HCT116 (cell line): ENCODE data around the gene C10orf105. TPM values are rescaled to one million over a fixed set of nuclear protein-coding genes. Genes with fewer than 3 reads are reported as not detected.

ENCODE experiments used
- ATAC-seq: fragments of 200-7000 bp; cut with Tn5 transposase; 2 replicates; pipeline ENCODE4 v1.9.1; 2020; ENCODE audit warnings: mild to moderate bottlenecking, moderate library complexity
- BruUV-seq: library from RNA; stranded (reverse); fragments of 400-500 nt; replicated peaks from 2 replicates; lab custom pipeline; 2021; lab: Mats Ljungman, UMichigan
- CTCF ChIA-PET: fragments of 300-600 bp; sonication (Branson Sonifier 250); formaldehyde crosslinking; loops from one replicate; lab custom pipeline; 2021; ENCODE audit warnings: antibody characterized with exemption; lab: Charles Lee
- POLR2A ChIA-PET: fragments of 300-600, 350-600 bp; sonication (Branson Sonifier 250); formaldehyde crosslinking; loops from one replicate; lab custom pipeline; 2021; ENCODE audit warnings: antibody characterized with exemption; lab: Charles Lee
- RAD21 ChIA-PET, 2 experiments: fragments of 300-600 bp; sonication (Branson Sonifier 250); formaldehyde crosslinking; loops; one replicate each; lab custom pipeline; 2023; ENCODE audit warnings: low total read pairs in 2 of 2; ENCODE audit not compliant: uncharacterized antibody in 2 of 2, unreplicated experiment in 2 of 2, low non-redundant PET in 1 of 2; lab: Charles Lee
- DNase-seq: peaks from one replicate; pipeline ENCODE4 v3.0.0-alpha.2; 2010; ENCODE audit warnings: low read depth, low spot score
- H2AFZ ChIP-seq: fragments of 200-600 bp; shearing (Covaris generic), sonication (generic); 2 replicates; pipeline ENCODE4 v1.6.1; 2017; ENCODE audit warnings: low read depth, mixed run types, mixed read lengths, antibody characterized with exemption, low read length; ENCODE audit not compliant: poor library complexity, severe bottlenecking
- H3K27ac ChIP-seq: 2 replicates; pipeline ENCODE4 v1.5.1; 2012; ENCODE audit warnings: low read depth, low read length
- H3K27me3 ChIP-seq: fragments of 200-600 bp; sonication (generic); 2 replicates; pipeline ENCODE4 v1.6.1; 2016; ENCODE audit warnings: mixed run types, low read length, mixed read lengths; ENCODE audit not compliant: insufficient read depth
- H3K36me3 ChIP-seq, 2 experiments: fragments of 200-500 bp in 1 of 2; fragments of 200-600 bp in 1 of 2; sonication (Bioruptor generic) in 1 of 2; sonication (generic) in 1 of 2; 2 replicates each; pipeline versions ENCODE4 v1.5.1 to v1.6.1; 2014 to 2016; ENCODE audit warnings: low read length in 2 of 2, inconsistent platforms in 1 of 2, mixed read lengths in 1 of 2, mixed run types in 1 of 2; ENCODE audit not compliant: insufficient read depth in 2 of 2, control insufficient read depth in 1 of 2
- H3K4me1 ChIP-seq, 2 experiments: fragments of 200-600 bp in 1 of 2; sonication (generic) in 1 of 2; 2 replicates each; pipeline versions ENCODE4 v1.5.1 to v1.6.1; 2012 to 2017; ENCODE audit warnings: low read length in 2 of 2, inconsistent platforms in 1 of 2, mild to moderate bottlenecking in 1 of 2, mixed read lengths in 1 of 2, mixed run types in 1 of 2, moderate library complexity in 1 of 2; ENCODE audit not compliant: insufficient read depth in 2 of 2, control insufficient read depth in 1 of 2
- H3K4me2 ChIP-seq: fragments of 200-600 bp; sonication (generic); 2 replicates; pipeline ENCODE4 v1.6.1; 2017; ENCODE audit warnings: mixed run types, low read length, mixed read lengths
- H3K4me3 ChIP-seq, 2 experiments: fragments of 200-600 bp in 1 of 2; sonication (generic) in 1 of 2; replicated peaks in 1 of 2; 2 replicates each; pipeline ENCODE4 v1.5.1; 2011 to 2016; ENCODE audit warnings: low read length in 2 of 2, control low read depth in 1 of 2, low read depth in 1 of 2, mild to moderate bottlenecking in 1 of 2, mixed read lengths in 1 of 2, mixed run types in 1 of 2
- H3K79me2 ChIP-seq: fragments of 200-600 bp; sonication (generic); 2 replicates; pipeline ENCODE4 v1.6.1; 2017; ENCODE audit warnings: mild to moderate bottlenecking, mixed run types, low read length, moderate library complexity, mixed read lengths; ENCODE audit not compliant: insufficient read depth
- H3K9ac ChIP-seq: fragments of 200-600 bp; sonication (generic); 2 replicates; pipeline ENCODE4 v1.6.1; 2016; ENCODE audit warnings: low read length, mixed read lengths
- H3K9me2 ChIP-seq: fragments of 200-600 bp; sonication (generic), shearing (Covaris generic); 2 replicates; pipeline ENCODE4 v1.6.1; 2017; ENCODE audit warnings: mixed run types, mild to moderate bottlenecking, moderate library complexity; ENCODE audit not compliant: insufficient read depth
- H3K9me3 ChIP-seq, 2 experiments: fragments of 200-500 bp in 1 of 2; fragments of 200-600 bp in 1 of 2; sonication (Bioruptor generic) in 1 of 2; sonication (generic) in 1 of 2; 2 replicates each; pipeline ENCODE4 v1.6.1; 2014 to 2017; ENCODE audit warnings: low read length in 2 of 2, mixed read lengths in 2 of 2, inconsistent platforms in 1 of 2, low read depth in 1 of 2, mild to moderate bottlenecking in 1 of 2, mixed run types in 1 of 2, moderate library complexity in 1 of 2; ENCODE audit not compliant: control insufficient read depth in 1 of 2, insufficient read depth in 1 of 2
- H4K20me1 ChIP-seq: fragments of 200-600 bp; sonication (generic), shearing (Covaris generic); 2 replicates; pipeline ENCODE4 v1.6.1; 2017; ENCODE audit warnings: mixed run types, mild to moderate bottlenecking, moderate library complexity; ENCODE audit not compliant: insufficient read depth
- CBX3 ChIP-seq: IDR thresholded peaks from 2 replicates; pipeline ENCODE4 v1.6.1; 2012; ENCODE audit warnings: low read depth
- CEBPB ChIP-seq: IDR thresholded peaks from 2 replicates; pipeline ENCODE4 v1.6.1; 2012; ENCODE audit warnings: low read depth
- CTCF ChIP-seq, 3 experiments: fragments of 200-600 bp in 1 of 3; sonication (generic) in 1 of 3; IDR thresholded peaks in 2 of 3; conservative IDR thresholded peaks in 1 of 3; 2 replicates each; pipeline ENCODE4 v1.5.1; 2012 to 2017; ENCODE audit warnings: low read depth in 2 of 3, low read length in 2 of 3, antibody characterized with exemption in 1 of 3, borderline replicate concordance in 1 of 3, control low read depth in 1 of 3, mild to moderate bottlenecking in 1 of 3, mixed read lengths in 1 of 3, mixed run types in 1 of 3, moderate library complexity in 1 of 3; ENCODE audit not compliant: insufficient read depth in 1 of 3
- EGR1 ChIP-seq: IDR thresholded peaks from 2 replicates; pipeline ENCODE4 v1.6.1; 2012; ENCODE audit warnings: low read depth
- EZH2 ChIP-seq: fragments of 200-600 bp; sonication (generic); IDR thresholded peaks from 2 replicates; pipeline ENCODE4 v1.6.1; 2017; ENCODE audit warnings: antibody characterized with exemption, mixed run types
- FOSL1 ChIP-seq: IDR thresholded peaks from 2 replicates; pipeline ENCODE4 v1.6.1; 2012; ENCODE audit warnings: low read depth
- RAD21 ChIP-seq: IDR thresholded peaks from 2 replicates; pipeline ENCODE4 v1.6.1; 2012; ENCODE audit warnings: low read depth, mild to moderate bottlenecking
- SP1 ChIP-seq: IDR thresholded peaks from 2 replicates; pipeline ENCODE4 v1.6.1; 2012; ENCODE audit warnings: low read depth
- TCF7L2 ChIP-seq: IDR thresholded peaks from 2 replicates; pipeline ENCODE4 v1.7.0; 2011; ENCODE audit warnings: borderline replicate concordance, inconsistent platforms; ENCODE audit not compliant: insufficient read depth, insufficient read length; ENCODE audit errors: extremely low read depth
- YY1 ChIP-seq: IDR thresholded peaks from 2 replicates; pipeline ENCODE4 v1.6.1; 2011; ENCODE audit warnings: low read length, low read depth, moderate library complexity, mild to moderate bottlenecking; ENCODE audit not compliant: insufficient replicate concordance; ENCODE audit errors: extremely low read depth
- ZFX ChIP-seq: fragments of 450-650 bp; IDR thresholded peaks from 2 replicates; pipeline ENCODE4 v1.6.1; 2017
- intact Hi-C: fragments of 100-400 bp; cut with micrococcal nuclease; formaldehyde crosslinking; loops from 2 replicates; pipeline ENCODE4 v1.10.0; 2022
- total RNA-seq: library from RNA; stranded (reverse); gene quantifications from one replicate; pipeline ENCODE4 v1.2.1, GENCODE V29; 2021; ENCODE audit not compliant: unreplicated experiment
- TF ChIP-seq, protein P1 (sequence below): IDR thresholded peaks from 2 replicates; pipeline ENCODE4 v1.6.1; 2012; ENCODE audit warnings: low read depth
- TF ChIP-seq, protein P2 (sequence below): IDR thresholded peaks from 2 replicates; pipeline ENCODE4 v1.6.1; 2011; ENCODE audit warnings: mild to moderate bottlenecking, low read length, moderate library complexity; ENCODE audit not compliant: insufficient replicate concordance; ENCODE audit errors: extremely low read depth

The C10orf105 gene
- total RNA-seq, 1 experiment from 2014 or later: not detected

GRCh38 chr10:71712170-71712569 is 7.4 kb downstream of the C10orf105 start:
- POLR2A ChIA-PET: no interaction called here
- Histone ChIP-seq H3K27me3 (no peaks in the 10 kb centered on the region), H3K9me2 (no peaks in the 10 kb centered on the region), H2AFZ (no peak overlapping the region), H3K36me3 (no peaks in the 10 kb centered on the region), H3K27ac (no peak overlapping the region), H3K9me3 (no peaks in the 10 kb centered on the region), H3K4me1 (peaks cover 0 to 14% of the 10 kb centered on the region in 2 experiments; a peak in 2 of 4 replicates), H3K4me3 (no peak overlapping the region), H3K9ac (no peak overlapping the region), H3K79me2 (no peaks in the 10 kb centered on the region), H3K4me2 (no peak overlapping the region), H4K20me1 (no peaks in the 10 kb centered on the region)
- intact Hi-C loops: no loop called here
- ATAC-seq: no peak
- no peak for DNase-seq
- no peak for TF ChIP-seq EZH2
- TF ChIP-seq CEBPB: no peak
- TF ChIP-seq, protein P1, sequence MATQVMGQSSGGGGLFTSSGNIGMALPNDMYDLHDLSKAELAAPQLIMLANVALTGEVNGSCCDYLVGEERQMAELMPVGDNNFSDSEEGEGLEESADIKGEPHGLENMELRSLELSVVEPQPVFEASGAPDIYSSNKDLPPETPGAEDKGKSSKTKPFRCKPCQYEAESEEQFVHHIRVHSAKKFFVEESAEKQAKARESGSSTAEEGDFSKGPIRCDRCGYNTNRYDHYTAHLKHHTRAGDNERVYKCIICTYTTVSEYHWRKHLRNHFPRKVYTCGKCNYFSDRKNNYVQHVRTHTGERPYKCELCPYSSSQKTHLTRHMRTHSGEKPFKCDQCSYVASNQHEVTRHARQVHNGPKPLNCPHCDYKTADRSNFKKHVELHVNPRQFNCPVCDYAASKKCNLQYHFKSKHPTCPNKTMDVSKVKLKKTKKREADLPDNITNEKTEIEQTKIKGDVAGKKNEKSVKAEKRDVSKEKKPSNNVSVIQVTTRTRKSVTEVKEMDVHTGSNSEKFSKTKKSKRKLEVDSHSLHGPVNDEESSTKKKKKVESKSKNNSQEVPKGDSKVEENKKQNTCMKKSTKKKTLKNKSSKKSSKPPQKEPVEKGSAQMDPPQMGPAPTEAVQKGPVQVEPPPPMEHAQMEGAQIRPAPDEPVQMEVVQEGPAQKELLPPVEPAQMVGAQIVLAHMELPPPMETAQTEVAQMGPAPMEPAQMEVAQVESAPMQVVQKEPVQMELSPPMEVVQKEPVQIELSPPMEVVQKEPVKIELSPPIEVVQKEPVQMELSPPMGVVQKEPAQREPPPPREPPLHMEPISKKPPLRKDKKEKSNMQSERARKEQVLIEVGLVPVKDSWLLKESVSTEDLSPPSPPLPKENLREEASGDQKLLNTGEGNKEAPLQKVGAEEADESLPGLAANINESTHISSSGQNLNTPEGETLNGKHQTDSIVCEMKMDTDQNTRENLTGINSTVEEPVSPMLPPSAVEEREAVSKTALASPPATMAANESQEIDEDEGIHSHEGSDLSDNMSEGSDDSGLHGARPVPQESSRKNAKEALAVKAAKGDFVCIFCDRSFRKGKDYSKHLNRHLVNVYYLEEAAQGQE: no peak
- TF ChIP-seq RAD21: no peak
- no peak for TF ChIP-seq EGR1
- TF ChIP-seq, protein P2, sequence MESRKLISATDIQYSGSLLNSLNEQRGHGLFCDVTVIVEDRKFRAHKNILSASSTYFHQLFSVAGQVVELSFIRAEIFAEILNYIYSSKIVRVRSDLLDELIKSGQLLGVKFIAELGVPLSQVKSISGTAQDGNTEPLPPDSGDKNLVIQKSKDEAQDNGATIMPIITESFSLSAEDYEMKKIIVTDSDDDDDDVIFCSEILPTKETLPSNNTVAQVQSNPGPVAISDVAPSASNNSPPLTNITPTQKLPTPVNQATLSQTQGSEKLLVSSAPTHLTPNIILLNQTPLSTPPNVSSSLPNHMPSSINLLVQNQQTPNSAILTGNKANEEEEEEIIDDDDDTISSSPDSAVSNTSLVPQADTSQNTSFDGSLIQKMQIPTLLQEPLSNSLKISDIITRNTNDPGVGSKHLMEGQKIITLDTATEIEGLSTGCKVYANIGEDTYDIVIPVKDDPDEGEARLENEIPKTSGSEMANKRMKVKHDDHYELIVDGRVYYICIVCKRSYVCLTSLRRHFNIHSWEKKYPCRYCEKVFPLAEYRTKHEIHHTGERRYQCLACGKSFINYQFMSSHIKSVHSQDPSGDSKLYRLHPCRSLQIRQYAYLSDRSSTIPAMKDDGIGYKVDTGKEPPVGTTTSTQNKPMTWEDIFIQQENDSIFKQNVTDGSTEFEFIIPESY: no peak
- no peak for TF ChIP-seq YY1
- TF ChIP-seq CBX3: no peak
- TF ChIP-seq CTCF (IDR thresholded peaks at IDR 0.05 in 2 of 3, conservative IDR thresholded peaks at IDR 0.05 in 1 of 3; ENCODE audit: borderline replicate concordance in 1 of 3, insufficient read depth in 1 of 3, low read depth in 2 of 3, low read length in 2 of 3): no peak
- TF ChIP-seq FOSL1: no peak
- no peak for TF ChIP-seq ZFX
- no peak for TF ChIP-seq SP1
- TF ChIP-seq TCF7L2: no peak
- RAD21 ChIA-PET: no interaction called here
- BruUV-seq: no TSS peak
- CTCF ChIA-PET: interaction anchor here (0.9 to 1.4 kb wide), 3 partner anchors 15 to 393 kb away, joined by 3 to 7 read pairs (median 4); partner anchors contain the start of gene SLC29A3
